ENCODE measurements around the gene LEO1. TPM values are rescaled to one million over a fixed set of nuclear protein-coding genes. Genes with fewer than 3 reads are reported as not detected.

Gene LEO1
- total and polyA plus RNA-seq, 2 of the 13 experiments (the other 11 are each of a cell fraction or from before 2014, with no cell fraction given), result 17.0 to 60.3 TPM

DNA sequence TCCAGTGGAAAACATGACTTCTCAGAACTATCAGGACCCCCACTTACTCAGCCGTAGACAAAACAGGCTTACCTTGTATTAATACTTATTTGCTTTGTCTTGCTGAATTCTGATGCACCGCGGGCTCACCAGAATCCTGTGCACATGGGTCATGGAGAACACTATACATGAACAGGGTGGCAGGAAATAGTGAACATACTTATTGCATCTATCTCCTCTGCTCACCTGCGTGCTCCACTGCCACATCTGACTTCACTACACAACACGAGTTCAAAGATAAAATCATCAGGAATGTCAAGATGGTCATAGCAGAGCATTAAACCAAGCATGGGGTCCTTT is 36.8 kb upstream of the LEO1 start:
- BruUV-seq (replicated peaks), result no TSS peak
- ATAC-seq (peak; percentile 20), DNase-seq (ENCODE audit: low spot score) (no peak), FAIRE-seq (no peak)
- H3K9ac ChIP-seq (ENCODE audit: insufficient read depth, low read depth, low read length), result peak overlapping the region; percentile 43
- ChIA-PET POLR2A (interaction anchor here (0.7 to 4.6 kb wide), 15 partner anchors 10 to 171 kb away, joined by 3 to 36 read pairs (median 6); partner anchors contain the start of genes LEO1 and MAPK6), CTCF (ENCODE audit: low intra/inter-chr PET ratio, low total read pairs) (no interaction called here)
- H3K4me3 ChIP-seq (replicated peaks in 1 of 3; ENCODE audit: insufficient read depth in 1 of 3, low read depth in 2 of 3, low read length in 3 of 3), result no peak overlapping the region
- WGBS (ENCODE audit: low lambda C conversion rate), result 79% methylated on average over 5 of the region's 5 CpGs
- TF ChIP-seq IKZF1 (IDR thresholded peaks at IDR 0.05), result no peak
- TF ChIP-seq ZNF562 (CRISPR knock-in tag; IDR thresholded peaks at IDR 0.05; ENCODE audit: borderline replicate concordance), result no peak
- TF ChIP-seq ZNF772 (CRISPR knock-in tag; IDR thresholded peaks at IDR 0.05), result no peak
- TF ChIP-seq ATF4 (CRISPR knock-in tag; IDR thresholded peaks at IDR 0.05), result 0 out of 4 replicates have a peak, but pooled peaks of 1 of the 2 experiments have one; percentile 9
- TF ChIP-seq, protein P1, sequence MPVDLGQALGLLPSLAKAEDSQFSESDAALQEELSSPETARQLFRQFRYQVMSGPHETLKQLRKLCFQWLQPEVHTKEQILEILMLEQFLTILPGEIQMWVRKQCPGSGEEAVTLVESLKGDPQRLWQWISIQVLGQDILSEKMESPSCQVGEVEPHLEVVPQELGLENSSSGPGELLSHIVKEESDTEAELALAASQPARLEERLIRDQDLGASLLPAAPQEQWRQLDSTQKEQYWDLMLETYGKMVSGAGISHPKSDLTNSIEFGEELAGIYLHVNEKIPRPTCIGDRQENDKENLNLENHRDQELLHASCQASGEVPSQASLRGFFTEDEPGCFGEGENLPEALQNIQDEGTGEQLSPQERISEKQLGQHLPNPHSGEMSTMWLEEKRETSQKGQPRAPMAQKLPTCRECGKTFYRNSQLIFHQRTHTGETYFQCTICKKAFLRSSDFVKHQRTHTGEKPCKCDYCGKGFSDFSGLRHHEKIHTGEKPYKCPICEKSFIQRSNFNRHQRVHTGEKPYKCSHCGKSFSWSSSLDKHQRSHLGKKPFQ (CRISPR knock-in tag; IDR thresholded peaks at IDR 0.05; ENCODE audit: insufficient replicate concordance), result no peak
- no peak for TF ChIP-seq ELF3 (CRISPR knock-in tag; IDR thresholded peaks at IDR 0.05)
- TF ChIP-seq, protein P2, sequence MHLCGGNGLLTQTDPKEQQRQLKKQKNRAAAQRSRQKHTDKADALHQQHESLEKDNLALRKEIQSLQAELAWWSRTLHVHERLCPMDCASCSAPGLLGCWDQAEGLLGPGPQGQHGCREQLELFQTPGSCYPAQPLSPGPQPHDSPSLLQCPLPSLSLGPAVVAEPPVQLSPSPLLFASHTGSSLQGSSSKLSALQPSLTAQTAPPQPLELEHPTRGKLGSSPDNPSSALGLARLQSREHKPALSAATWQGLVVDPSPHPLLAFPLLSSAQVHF (CRISPR knock-in tag; IDR thresholded peaks at IDR 0.05), result no peak
- TF ChIP-seq ZNF225 (CRISPR knock-in tag; IDR thresholded peaks at IDR 0.05), result no peak
- TF ChIP-seq ZMAT3 (CRISPR knock-in tag; conservative IDR thresholded peaks at IDR 0.05), result 0 out of 2 replicates have a peak, but pooled peaks have one; percentile 17
- TF ChIP-seq NFIC (IDR thresholded peaks at IDR 0.05; ENCODE audit: low read length), result no peak
- no peak for TF ChIP-seq ZNF282 (IDR thresholded peaks at IDR 0.05; ENCODE audit: partially characterized antibody)
- in situ Hi-C loops (cut with HindIII; ENCODE audit: extremely low pct_ligation_motif_present, low pct_unique_long_range_greater_than_20kb), result no loop called here
- peak overlapping the region; percentile 65 for H3K4me2 ChIP-seq (ENCODE audit: low read depth, low read length)
- H3K36me3 ChIP-seq (replicated peaks in 1 of 2; ENCODE audit: control insufficient read depth in 1 of 2, insufficient read depth in 2 of 2, low read length in 2 of 2), result no peaks in the 10 kb centered on the region
- peaks cover 76% of the 10 kb centered on the region for H3K4me1 ChIP-seq (ENCODE audit: insufficient read depth, low read length)
- intact Hi-C loops (cut with micrococcal nuclease; ENCODE audit: unreplicated experiment), result no loop called here
- H3K9me3 ChIP-seq (ENCODE audit: low read length), result no peaks in the 10 kb centered on the region
- H3K27ac ChIP-seq (ENCODE audit: extremely low read length, insufficient read depth, low read length), result peak overlapping the region; percentile 78
- H3K27me3 ChIP-seq (ENCODE audit: control insufficient read depth in 1 of 2, insufficient read depth in 2 of 2, low read length in 2 of 2), result no peaks in the 10 kb centered on the region
- H3K79me2 ChIP-seq (ENCODE audit: insufficient read depth, low read length), result no peaks in the 10 kb centered on the region
- H2AFZ ChIP-seq (ENCODE audit: low read length), result no peak overlapping the region
- no peaks in the 10 kb centered on the region for H4K20me1 ChIP-seq (ENCODE audit: insufficient read depth, low read length)

All from HepG2 (cell line).